ENCODE measurements around the gene PTPRT.

GRCh38 chr20:42749556-42749955 is 440.1 kb downstream of the PTPRT start:
- no peak for TF ChIP-seq CTCF (IDR thresholded peaks at IDR 0.05)
- no peak for TF ChIP-seq POLR2AphosphoS5 (IDR thresholded peaks at IDR 0.05)
- TF ChIP-seq EP300 (IDR thresholded peaks at IDR 0.05), result no peak
- no peak for TF ChIP-seq POLR2A (IDR thresholded peaks at IDR 0.05)

All from gastroesophageal sphincter (tissue), 3 donors.